ENCODE measurements around the gene SMNDC1.
"Not testable (repeated sequence)": the region's sequence is repeated elsewhere in the genome, so short reads cannot be mapped to it uniquely, and the experiment has no call there.

The SMNDC1 gene

GRCh38 chr10:110334061-110334656 is 29.4 kb upstream of the SMNDC1 start:
- Histone ChIP-seq H2AFZ (ENCODE audit: low read depth, low read length) (no peak overlapping the region), H3K4me1 (ENCODE audit: insufficient read depth, low read length) (no peaks in the 10 kb centered on the region), H3K36me3 (ENCODE audit: insufficient read depth, low read length) (no peaks in the 10 kb centered on the region), H3K79me2 (ENCODE audit: insufficient read depth, low read length) (no peaks in the 10 kb centered on the region), H3K27me3 (ENCODE audit: insufficient read depth, low read length, poor library complexity) (no peaks in the 10 kb centered on the region), H4K20me1 (ENCODE audit: insufficient read depth, low read length) (no peaks in the 10 kb centered on the region), H3K4me3 (ENCODE audit: low read depth in 1 of 2, low read length in 2 of 2) (no peak overlapping the region), H3K4me2 (ENCODE audit: insufficient read depth, low read length) (no peak overlapping the region), H3K9ac (ENCODE audit: low read depth, low read length) (no peak overlapping the region), H3K9me3 (ENCODE audit: insufficient read depth, low read length, severe bottlenecking) (peaks cover 7% of the 10 kb centered on the region), H3K27ac (ENCODE audit: low read length) (no peak overlapping the region)
- ATAC-seq (ENCODE audit: insufficient read depth, low read depth): no peak
- no peak for DNase-seq
- TF ChIP-seq CTCF (IDR thresholded peaks at IDR 0.05; ENCODE audit: borderline replicate concordance, extremely low read depth, low read length, poor library complexity, severe bottlenecking): no peak
- TF ChIP-seq EZH2 (IDR thresholded peaks at IDR 0.05; ENCODE audit: borderline replicate concordance, low read depth, low read length, severe bottlenecking): no peak

GRCh38 chr10:110331226-110331795 is 26.6 kb upstream of the SMNDC1 start:
- not testable (repeated sequence) for H3K4me2 ChIP-seq (ENCODE audit: insufficient read depth, low read length); H3K9me3 ChIP-seq (ENCODE audit: insufficient read depth, low read length, severe bottlenecking); H3K27ac ChIP-seq (ENCODE audit: low read length); H3K79me2 ChIP-seq (ENCODE audit: insufficient read depth, low read length); H3K27me3 ChIP-seq (ENCODE audit: insufficient read depth, low read length, poor library complexity); H2AFZ ChIP-seq (ENCODE audit: low read depth, low read length); H3K4me3 ChIP-seq (ENCODE audit: low read depth in 1 of 2, low read length in 2 of 2); DNase-seq; H3K4me1 ChIP-seq (ENCODE audit: insufficient read depth, low read length); ATAC-seq (ENCODE audit: insufficient read depth, low read depth); H3K9ac ChIP-seq (ENCODE audit: low read depth, low read length); H4K20me1 ChIP-seq (ENCODE audit: insufficient read depth, low read length); H3K36me3 ChIP-seq (ENCODE audit: insufficient read depth, low read length)

GRCh38 chr10:110330675-110331074 is 26.0 kb upstream of the SMNDC1 start:
- Histone ChIP-seq H2AFZ (ENCODE audit: low read depth, low read length) (no peak overlapping the region), H3K4me3 (ENCODE audit: low read depth in 1 of 2, low read length in 2 of 2) (no peak overlapping the region), H3K4me2 (ENCODE audit: insufficient read depth, low read length) (no peak overlapping the region), H3K27me3 (ENCODE audit: insufficient read depth, low read length, poor library complexity) (peaks cover 9% of the 10 kb centered on the region), H3K27ac (ENCODE audit: low read length) (no peak overlapping the region), H3K79me2 (ENCODE audit: insufficient read depth, low read length) (no peaks in the 10 kb centered on the region), H3K4me1 (ENCODE audit: insufficient read depth, low read length) (no peaks in the 10 kb centered on the region), H4K20me1 (ENCODE audit: insufficient read depth, low read length) (no peaks in the 10 kb centered on the region), H3K9ac (ENCODE audit: low read depth, low read length) (no peak overlapping the region), H3K9me3 (ENCODE audit: insufficient read depth, low read length, severe bottlenecking) (peaks cover 7% of the 10 kb centered on the region), H3K36me3 (ENCODE audit: insufficient read depth, low read length) (no peaks in the 10 kb centered on the region)
- no peak for DNase-seq
- TF ChIP-seq CTCF (IDR thresholded peaks at IDR 0.05; ENCODE audit: borderline replicate concordance, extremely low read depth, low read length, poor library complexity, severe bottlenecking): no peak
- no peak for TF ChIP-seq EZH2 (IDR thresholded peaks at IDR 0.05; ENCODE audit: borderline replicate concordance, low read depth, low read length, severe bottlenecking)
- no peak for ATAC-seq (ENCODE audit: insufficient read depth, low read depth)

DNA sequence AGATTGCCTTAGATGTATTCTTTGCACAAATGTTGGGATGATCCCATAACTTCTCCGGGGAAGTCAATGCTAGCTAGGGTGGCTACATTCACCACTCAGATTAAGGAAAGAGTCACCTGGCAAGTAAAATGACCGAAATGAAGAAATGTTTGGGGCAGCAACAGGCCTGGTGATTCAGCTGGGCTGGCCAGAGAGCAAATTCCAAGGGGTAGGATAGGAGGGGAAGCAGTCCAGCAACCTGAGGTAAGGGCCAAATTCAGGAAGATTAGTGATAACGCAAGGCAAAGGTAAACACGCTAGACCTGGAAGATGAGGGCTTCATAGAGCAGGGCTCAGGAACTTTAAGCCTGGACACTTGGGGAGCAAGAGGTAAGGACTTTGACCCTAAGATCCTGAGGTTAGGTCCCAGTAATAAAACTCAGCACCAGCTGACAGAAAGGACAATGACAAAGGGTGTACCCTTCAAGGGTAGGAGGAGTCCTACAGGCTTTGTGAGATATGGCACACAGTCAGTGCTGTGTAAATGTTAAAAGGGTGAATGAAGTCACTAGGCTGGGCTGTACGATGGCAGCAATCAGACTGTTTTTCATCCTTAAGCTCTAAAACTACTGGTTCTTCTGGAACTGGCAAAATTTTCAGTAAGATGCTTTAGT is 22.7 kb upstream of the SMNDC1 start:
- ATAC-seq (ENCODE audit: insufficient read depth, low read depth) (no peak), DNase-seq (no peak)
- Histone ChIP-seq H3K79me2 (ENCODE audit: insufficient read depth, low read length) (no peaks in the 10 kb centered on the region), H3K4me2 (ENCODE audit: insufficient read depth, low read length) (no peak overlapping the region), H3K36me3 (ENCODE audit: insufficient read depth, low read length) (no peaks in the 10 kb centered on the region), H3K9ac (ENCODE audit: low read depth, low read length) (no peak overlapping the region), H4K20me1 (ENCODE audit: insufficient read depth, low read length) (no peaks in the 10 kb centered on the region), H3K4me3 (ENCODE audit: low read depth in 1 of 2, low read length in 2 of 2) (no peak overlapping the region), H3K27ac (ENCODE audit: low read length) (no peak overlapping the region), H2AFZ (ENCODE audit: low read depth, low read length) (no peak overlapping the region), H3K4me1 (ENCODE audit: insufficient read depth, low read length) (no peaks in the 10 kb centered on the region), H3K9me3 (ENCODE audit: insufficient read depth, low read length, severe bottlenecking) (peaks cover 7% of the 10 kb centered on the region), H3K27me3 (ENCODE audit: insufficient read depth, low read length, poor library complexity) (peaks cover 14% of the 10 kb centered on the region)
- TF ChIP-seq EZH2 (IDR thresholded peaks at IDR 0.05; ENCODE audit: borderline replicate concordance, low read depth, low read length, severe bottlenecking) (no peak), CTCF (IDR thresholded peaks at IDR 0.05; ENCODE audit: borderline replicate concordance, extremely low read depth, low read length, poor library complexity, severe bottlenecking) (no peak)
